H54 (cell line): ENCODE results near the gene NTRK3.

Source experiments
- DNase-seq: peaks from one replicate; pipeline ENCODE4 v3.0.0; 2011; ENCODE audit warnings: low spot score, mixed read lengths; ENCODE audit not compliant: insufficient read length
- FAIRE-seq: peaks from 3 replicates; lab custom pipeline; 2011; peaks lifted over from hg19 to GRCh38; lab: Jason Lieb, UNC
- POLR2A ChIP-seq: IDR thresholded peaks from 2 replicates; pipeline ENCODE4 v1.6.1; 2011; ENCODE audit warnings: low read depth, mild to moderate bottlenecking, low read length

Gene NTRK3

DNA sequence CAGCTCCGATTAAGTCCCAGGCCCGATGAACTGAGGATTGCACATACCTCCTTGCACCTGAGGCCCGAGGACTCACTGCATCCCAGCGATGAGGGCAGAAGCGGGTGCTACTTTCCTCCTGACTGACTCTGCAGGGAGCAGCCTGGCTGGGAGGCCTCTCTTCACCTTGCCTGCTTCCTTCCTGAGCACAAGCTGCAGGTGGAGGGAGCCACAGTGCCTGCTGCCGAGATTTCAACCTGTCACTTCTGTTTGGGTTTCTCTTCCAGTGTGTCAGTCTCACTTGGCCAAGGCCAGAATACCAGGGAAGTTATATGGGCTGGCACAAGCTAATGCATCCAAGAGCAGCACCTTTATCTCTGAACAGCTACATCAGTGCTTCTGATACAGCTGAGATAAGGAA is 185.4 kb downstream of the NTRK3 start:
- TF ChIP-seq POLR2A: no peak
- no peak for FAIRE-seq
- no peak for DNase-seq

GRCh38 chr15:88069561-88069960 is 187.0 kb downstream of the NTRK3 start:
- TF ChIP-seq POLR2A: no peak
- FAIRE-seq: no peak
- DNase-seq: no peak

- no peak for DNase-seq
- no peak for FAIRE-seq
- TF ChIP-seq POLR2A: no peak
Observed at GRCh38 chr15:88067331-88067685, 189.2 kb downstream of the NTRK3 start.

- no peak for FAIRE-seq
- no peak for DNase-seq
- no peak for TF ChIP-seq POLR2A
Observed at GRCh38 chr15:88066636-88067330, 189.8 kb downstream of the NTRK3 start.

- no peak for TF ChIP-seq POLR2A
- DNase-seq (no peak), FAIRE-seq (no peak)
Observed at GRCh38 chr15:88061452-88061851, 195.1 kb downstream of the NTRK3 start.

- DNase-seq (no peak), FAIRE-seq (no peak)
- TF ChIP-seq POLR2A: no peak
Observed at GRCh38 chr15:88060383-88060782, 196.2 kb downstream of the NTRK3 start.

GRCh38 chr15:88057836-88058235 is 198.7 kb downstream of the NTRK3 start:
- FAIRE-seq (no peak), DNase-seq (no peak)
- no peak for TF ChIP-seq POLR2A

DNA sequence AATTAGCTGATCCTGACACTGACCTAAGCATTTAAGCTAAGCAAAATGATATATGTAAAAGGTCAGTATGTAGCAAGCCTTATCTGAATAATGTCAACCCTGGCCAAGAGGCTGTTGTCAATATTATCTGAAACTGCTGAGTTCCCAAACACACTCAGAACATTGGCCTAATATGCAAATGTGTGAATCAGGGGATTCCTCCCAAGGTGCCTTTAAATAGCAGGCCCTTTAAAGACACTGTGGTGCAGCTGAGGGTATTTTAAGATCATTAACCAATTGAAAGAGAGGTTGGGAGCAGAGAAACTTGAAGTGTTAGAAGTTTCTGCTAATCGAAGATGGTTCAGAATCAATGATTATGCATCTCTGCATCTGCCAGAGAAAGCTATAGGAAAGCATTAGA is 207.0 kb downstream of the NTRK3 start:
- TF ChIP-seq POLR2A: no peak
- no peak for DNase-seq

GRCh38 chr15:88048755-88049154 is 207.8 kb downstream of the NTRK3 start:
- FAIRE-seq: no peak

More for the DNA sequence above, 207.0 kb downstream of the NTRK3 start:
- no peak for FAIRE-seq

DNA sequence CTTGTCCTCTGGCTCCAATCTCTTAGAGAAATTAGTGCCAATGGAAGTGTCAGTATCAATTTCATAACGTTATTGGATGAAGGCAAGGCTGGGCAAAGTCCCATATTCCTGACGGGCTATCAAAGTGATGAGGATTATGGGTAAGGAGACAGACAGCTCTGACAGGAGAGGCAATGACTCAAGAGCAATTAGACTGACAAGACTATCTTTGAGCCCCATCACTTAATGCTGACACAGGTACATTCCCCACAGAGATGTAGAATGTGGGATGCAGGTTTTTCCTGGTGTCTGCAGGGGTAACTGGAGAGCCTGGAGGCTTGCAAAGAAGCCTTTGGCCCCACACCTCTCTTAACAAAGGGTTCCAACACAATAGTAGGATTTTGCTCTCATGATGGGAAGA is 208.3 kb downstream of the NTRK3 start:
- no peak for DNase-seq
- TF ChIP-seq POLR2A: no peak
- no peak for FAIRE-seq

More at GRCh38 chr15:88048755-88049154, 207.8 kb downstream of the NTRK3 start:
- DNase-seq: no peak
- TF ChIP-seq POLR2A: no peak

- TF ChIP-seq POLR2A: no peak
- FAIRE-seq (no peak), DNase-seq (no peak)
Observed at GRCh38 chr15:88046576-88047129, 209.9 kb downstream of the NTRK3 start.

DNA sequence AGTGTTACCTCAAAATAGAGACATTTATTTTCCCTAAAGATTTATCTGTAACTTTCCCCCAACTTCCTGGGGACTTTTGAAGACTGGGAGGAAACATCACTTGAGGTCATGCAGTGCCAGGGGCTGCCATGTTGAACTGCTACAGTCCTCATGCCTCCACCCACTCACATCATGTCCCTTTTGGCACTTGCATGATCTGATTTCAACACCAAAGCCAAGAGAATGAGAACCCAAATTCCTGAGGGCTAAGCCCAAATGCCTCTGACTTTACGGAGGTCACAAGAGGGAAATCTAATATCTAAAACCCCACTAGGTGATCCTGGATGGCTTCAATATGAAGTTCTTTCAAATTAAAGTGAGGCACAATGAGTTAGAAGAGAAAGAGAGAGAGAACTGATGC is 213.1 kb downstream of the NTRK3 start:
- no peak for TF ChIP-seq POLR2A
- FAIRE-seq: no peak

DNA sequence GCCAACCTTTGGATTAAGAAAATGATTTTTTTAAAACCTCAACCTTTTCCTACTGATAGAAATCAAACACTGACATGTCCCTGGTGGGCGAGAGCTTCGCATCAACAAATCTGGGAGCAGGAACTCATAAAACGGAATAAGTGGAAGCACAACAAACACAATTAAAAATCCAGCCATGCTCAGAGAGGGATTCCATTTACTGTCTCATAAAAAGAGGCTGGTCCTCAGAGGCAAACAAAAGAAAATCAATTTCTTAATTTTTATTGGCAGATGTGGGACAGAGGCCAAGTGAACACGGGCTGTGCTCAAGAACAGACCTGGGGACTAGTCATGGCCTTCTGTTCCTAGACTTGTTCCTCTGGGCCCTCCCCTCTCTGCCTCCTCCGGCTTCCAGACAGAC is 214.5 kb downstream of the NTRK3 start:
- FAIRE-seq: no peak
- TF ChIP-seq POLR2A: no peak

More for the DNA sequence above, 213.1 kb downstream of the NTRK3 start:
- no peak for DNase-seq

GRCh38 chr15:88040516-88040915 is 216.0 kb downstream of the NTRK3 start:
- FAIRE-seq (no peak), DNase-seq (no peak)
- TF ChIP-seq POLR2A: no peak

More for the DNA sequence above, 214.5 kb downstream of the NTRK3 start:
- DNase-seq: no peak

GRCh38 chr15:88038261-88038660 is 218.3 kb downstream of the NTRK3 start:
- DNase-seq (no peak), FAIRE-seq (no peak)
- no peak for TF ChIP-seq POLR2A
